HUES48 (cell line): ENCODE data around the gene HCFC1.

Experiments used
- H3K27ac ChIP-seq: one replicate; pipeline ENCODE4 v1.7.0; 2013; ENCODE audit warnings: low read depth, low read length, inconsistent platforms
- H3K27me3 ChIP-seq: 2 replicates; pipeline ENCODE4 v1.6.1; 2013; ENCODE audit warnings: mild to moderate bottlenecking, low read length; ENCODE audit not compliant: control insufficient read depth, insufficient read depth
- H3K36me3 ChIP-seq: 2 replicates; pipeline ENCODE4 v1.6.1; 2013; ENCODE audit warnings: low read length; ENCODE audit not compliant: control insufficient read depth, insufficient read depth
- H3K4me1 ChIP-seq: 2 replicates; pipeline ENCODE4 v1.6.1; 2013; ENCODE audit warnings: mild to moderate bottlenecking, low read length; ENCODE audit not compliant: control insufficient read depth, insufficient read depth
- H3K4me3 ChIP-seq: 2 replicates; pipeline ENCODE4 v1.5.1; 2013; ENCODE audit warnings: mild to moderate bottlenecking, low read depth, low read length
- H3K9ac ChIP-seq: 2 replicates; pipeline ENCODE4 v1.6.1; 2013; ENCODE audit warnings: mild to moderate bottlenecking, low read depth, low read length, moderate library complexity
- H3K9me3 ChIP-seq: 2 replicates; pipeline ENCODE4 v1.6.1; 2013; ENCODE audit warnings: low read length; ENCODE audit not compliant: control insufficient read depth, insufficient read depth

HCFC1 gene

GRCh38 chrX:153926858-153927671, 44.6 kb downstream of the HCFC1 start:
- peaks cover 12% of the 10 kb centered on the region for H3K4me1 ChIP-seq
- peaks cover 24% of the 10 kb centered on the region for H3K9me3 ChIP-seq
- peaks cover 18% of the 10 kb centered on the region for H3K36me3 ChIP-seq
- H3K27ac ChIP-seq, result peak overlapping the region; percentile 95
- peak overlapping the region; percentile 78; the same call in 1 of the 2 replicates for H3K9ac ChIP-seq
- no peaks in the 10 kb centered on the region for H3K27me3 ChIP-seq
- peak overlapping the region; percentile 73 for H3K4me3 ChIP-seq

- H3K9ac ChIP-seq, result no peak overlapping the region
- H3K9me3 ChIP-seq, result peaks cover 22% of the 10 kb centered on the region
- peaks cover 13% of the 10 kb centered on the region; the same call in 1 of the 2 replicates for H3K36me3 ChIP-seq
- H3K27ac ChIP-seq, result peak overlapping the region; percentile 95
- no peaks in the 10 kb centered on the region for H3K27me3 ChIP-seq
- H3K4me1 ChIP-seq, result peaks cover 12% of the 10 kb centered on the region
- peak overlapping the region; percentile 73; the same call in 1 of the 2 replicates for H3K4me3 ChIP-seq
Observed at GRCh38 chrX:153926552-153926857, 45.1 kb downstream of the HCFC1 start.

- peak within 1 kb of the TSS; percentile 70 for H3K9ac ChIP-seq
- H3K4me3 ChIP-seq, result peak within 1 kb of the TSS; percentile 73
- no peaks in the 10 kb centered on the region for H3K27me3 ChIP-seq
- peaks cover 19% of the 10 kb centered on the region for H3K9me3 ChIP-seq
- peak within 1 kb of the TSS; percentile 95 for H3K27ac ChIP-seq
- H3K36me3 ChIP-seq, result peaks cover 7% of the 10 kb centered on the region; the same call in 1 of the 2 replicates
- H3K4me1 ChIP-seq, result peaks cover 12% of the 10 kb centered on the region
Observed at GRCh38 chrX:153925739-153926551, 45.7 kb downstream of the HCFC1 start, which contains the start of gene ARHGAP4. TSS of gene ARHGAP4 (minus strand) at chrX:153926264. CDS start at chrX:153926202, 62 bp downstream.

- Histone ChIP-seq H3K9ac (no peak overlapping the region), H3K9me3 (peaks cover 21% of the 10 kb centered on the region), H3K4me3 (peak overlapping the region; percentile 73), H3K36me3 (0 out of 2 replicates have a peak, but pooled peaks cover 3% of the 10 kb centered on the region), H3K27me3 (no peaks in the 10 kb centered on the region), H3K27ac (peak overlapping the region; percentile 45), H3K4me1 (peaks cover 12% of the 10 kb centered on the region)
Observed at GRCh38 chrX:153925387-153925738, 46.3 kb downstream of the HCFC1 start.

GRCh38 chrX:153924149-153924861, 47.3 kb downstream of the HCFC1 start:
- no peak overlapping the region for H3K4me3 ChIP-seq
- H3K9ac ChIP-seq, result no peak overlapping the region
- H3K9me3 ChIP-seq, result peaks cover 14% of the 10 kb centered on the region

GRCh38 chrX:153922932-153923857, 48.4 kb downstream of the HCFC1 start:
- Histone ChIP-seq H3K9me3 (peaks cover 20% of the 10 kb centered on the region), H3K4me3 (no peak overlapping the region), H3K9ac (no peak overlapping the region), H3K4me1 (peaks cover 12% of the 10 kb centered on the region), H3K27me3 (no peaks in the 10 kb centered on the region), H3K27ac (no peak overlapping the region), H3K36me3 (no peaks in the 10 kb centered on the region)

More at GRCh38 chrX:153924149-153924861, 47.3 kb downstream of the HCFC1 start:
- H3K27me3 ChIP-seq, result no peaks in the 10 kb centered on the region
- peaks cover 12% of the 10 kb centered on the region for H3K4me1 ChIP-seq
- H3K36me3 ChIP-seq, result no peaks in the 10 kb centered on the region
- no peak overlapping the region for H3K27ac ChIP-seq

- H3K27me3 ChIP-seq, result no peaks in the 10 kb centered on the region
- peaks cover 3% of the 10 kb centered on the region; the same call in 1 of the 2 replicates for H3K36me3 ChIP-seq
- H3K4me3 ChIP-seq, result no peak overlapping the region
- H3K9ac ChIP-seq, result no peak overlapping the region
- peaks cover 4% of the 10 kb centered on the region; the same call in 1 of the 2 replicates for H3K4me1 ChIP-seq
- peaks cover 17% of the 10 kb centered on the region for H3K9me3 ChIP-seq
- no peak overlapping the region for H3K27ac ChIP-seq
Observed at GRCh38 chrX:153921511-153922446, 49.8 kb downstream of the HCFC1 start.

- Histone ChIP-seq H3K27ac (no peak overlapping the region), H3K4me1 (peaks cover 4% of the 10 kb centered on the region; the same call in 1 of the 2 replicates), H3K36me3 (peaks cover 3% of the 10 kb centered on the region; the same call in 1 of the 2 replicates)
Observed at GRCh38 chrX:153921070-153921469, 50.5 kb downstream of the HCFC1 start.

GRCh38 chrX:153920546-153920945, 51.1 kb downstream of the HCFC1 start:
- no peak overlapping the region for H3K9ac ChIP-seq
- H3K4me3 ChIP-seq, result no peak overlapping the region
- no peak overlapping the region for H3K27ac ChIP-seq
- H3K36me3 ChIP-seq, result peaks cover 3% of the 10 kb centered on the region; the same call in 1 of the 2 replicates
- H3K9me3 ChIP-seq, result peaks cover 25% of the 10 kb centered on the region
- H3K4me1 ChIP-seq, result peaks cover under 1% of the 10 kb centered on the region; the same call in 1 of the 2 replicates
- H3K27me3 ChIP-seq, result no peaks in the 10 kb centered on the region

More at GRCh38 chrX:153921070-153921469, 50.5 kb downstream of the HCFC1 start:
- Histone ChIP-seq H3K9ac (no peak overlapping the region), H3K27me3 (no peaks in the 10 kb centered on the region), H3K4me3 (no peak overlapping the region), H3K9me3 (peaks cover 22% of the 10 kb centered on the region)
